Ovary (tissue), 9 donors: ENCODE results near the gene FMNL2. TPM values are rescaled to one million over a fixed set of nuclear protein-coding genes. Genes with fewer than 3 reads are reported as not detected.

Experiments used
- DNase-seq, 5 donors: peaks; one replicate each; pipeline ENCODE4 v3.0.0-alpha.2; 2019 to 2020
- H3K27ac ChIP-seq, 2 donors: fragments of 200-600 bp; one replicate each; pipeline versions ENCODE4 v1.5.1 to v1.8.0; 2019 to 2022
- H3K27me3 ChIP-seq: fragments of 200-600 bp; one replicate; pipeline ENCODE4 v1.8.0; 2022
- H3K36me3 ChIP-seq: fragments of 200-600 bp; sonication (generic); one replicate; pipeline ENCODE4 v1.5.1; 2019
- H3K4me1 ChIP-seq: one replicate; pipeline ENCODE4 v1.8.1; 2013; ENCODE audit warnings: mild to moderate bottlenecking, moderate library complexity; ENCODE audit not compliant: insufficient read depth
- H3K4me3 ChIP-seq: fragments of 200-600 bp; sonication (generic); one replicate; pipeline ENCODE4 v1.5.1; 2017
- H3K9me3 ChIP-seq, 2 donors: fragments of 200-600 bp in 1 of 2; sonication (generic) in 1 of 2; one replicate each; pipeline versions ENCODE4 v1.5.1 to v1.8.1; 2013 to 2019; ENCODE audit warnings: mild to moderate bottlenecking in 1 of 2, moderate library complexity in 1 of 2
- EP300 ChIP-seq: sonication (generic); formaldehyde crosslinking; IDR thresholded peaks from one replicate; pipeline ENCODE4 v1.6.1; 2017; ENCODE audit warnings: antibody characterized with exemption
- POLR2A ChIP-seq: fragments of 450-650 bp; IDR thresholded peaks from one replicate; pipeline ENCODE4 v1.6.1; 2017; ENCODE audit warnings: antibody characterized with exemption, mild to moderate bottlenecking, moderate library complexity
- WGBS, 3 donors: extraction: QIAGEN DNeasy Blood & Tissue Kit in 1 of 3; methylation state at CpG; one replicate each; pipeline versions ENCODE4 v1.1.5 to v1.1.7; 2013 to 2017; 5-methylcytosine and 5-hydroxymethylcytosine counted together
- intact Hi-C, 4 donors: fragments of 100-400 bp; cut with DNase I; formaldehyde crosslinking; loops; one replicate each; pipeline versions ENCODE4 v1.11.0 to v1.15.1; 2022 to 2023
- polyA plus RNA-seq, 2 donors: library from polyadenylated mRNA; stranded (reverse); fragments of 200-250 nt in 1 of 2; fragments of 350-450 nt in 1 of 2; fragmentation: Illumina TruSeq in 1 of 2; extraction: RNeasy Lipid Tissue Mini Kit (QIAGEN cat#74804) in 1 of 2; gene quantifications; one replicate each; pipeline ENCODE4 v1.2.3, GENCODE V29; 2013 to 2014
- total RNA-seq, 7 donors: library from RNA; depleted of rRNA in 2 of 7; stranded (reverse); fragments of >200 nt in 2 of 7; fragmentation: NEBNext Ultra II Directional in 3 of 7; extraction: Animal tissue kit (Norgen Biotek cat#: 25700) in 3 of 7; gene quantifications; one replicate each; pipeline versions ENCODE4 v1.1.0 to v1.2.4, GENCODE V29; 2016 to 2023
- TF ChIP-seq, protein P1 (sequence below), 3 donors: fragments of 450-650 bp in 2 of 3; fragments of 200-600 bp in 1 of 3; IDR thresholded peaks; one replicate each; pipeline versions ENCODE4 v1.5.1 to v1.8.0; 2016 to 2022; ENCODE audit warnings: antibody characterized with exemption in 3 of 3, mild to moderate bottlenecking in 1 of 3
- donor health status: DM: no; HTN: no; CAD: no; lungs with moderate emphysema.
- donor health status: DM: no; HTN: no; CAD: no.
- donor health status: Bipolar disorder and iron deficiency.
- donor health status: DM: yes; HTN: yes; CAD: no.
- donor health status: DM: no; HTN: no; CAD: no.
- donor health status: DM: yes; HTN: yes; CAD: no.

The FMNL2 gene
- total and polyA plus RNA-seq, 9 donors, result 30.3 to 89.1 (median 51.3) TPM

DNA sequence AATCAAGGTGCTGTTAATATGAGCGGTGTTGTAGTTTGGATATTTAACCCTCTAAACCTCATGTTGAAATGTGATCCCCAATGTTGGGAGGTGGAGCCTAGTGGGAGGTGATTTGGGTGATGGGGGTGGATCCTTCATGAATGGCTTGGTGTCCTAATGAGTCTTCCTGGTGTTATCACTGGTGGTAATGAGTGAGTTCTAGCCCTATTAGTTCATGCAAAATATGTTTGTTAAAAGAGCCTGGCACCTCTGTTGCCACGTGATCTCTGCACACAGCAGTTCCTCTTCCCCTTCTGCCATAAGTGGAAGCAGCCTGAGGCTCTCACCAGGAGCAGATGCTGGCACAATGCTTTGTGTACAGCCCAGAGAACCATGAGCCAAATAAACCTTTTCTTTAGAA, 158.4 kb downstream of the FMNL2 start:
- Histone ChIP-seq H3K9me3 (no peaks in the 10 kb centered on the region), H3K4me3 (no peak overlapping the region), H3K27me3 (no peaks in the 10 kb centered on the region), H3K4me1 (peaks cover 11% of the 10 kb centered on the region), H3K27ac (no peak overlapping the region), H3K36me3 (no peaks in the 10 kb centered on the region)
- no peak for DNase-seq
- intact Hi-C loops, result no loop called here
- 86 to 94% (median 87%) methylated on average over 2 of the region's 2 CpGs for WGBS, 3 donors
- TF ChIP-seq EP300, result no peak
- TF ChIP-seq, protein P1, sequence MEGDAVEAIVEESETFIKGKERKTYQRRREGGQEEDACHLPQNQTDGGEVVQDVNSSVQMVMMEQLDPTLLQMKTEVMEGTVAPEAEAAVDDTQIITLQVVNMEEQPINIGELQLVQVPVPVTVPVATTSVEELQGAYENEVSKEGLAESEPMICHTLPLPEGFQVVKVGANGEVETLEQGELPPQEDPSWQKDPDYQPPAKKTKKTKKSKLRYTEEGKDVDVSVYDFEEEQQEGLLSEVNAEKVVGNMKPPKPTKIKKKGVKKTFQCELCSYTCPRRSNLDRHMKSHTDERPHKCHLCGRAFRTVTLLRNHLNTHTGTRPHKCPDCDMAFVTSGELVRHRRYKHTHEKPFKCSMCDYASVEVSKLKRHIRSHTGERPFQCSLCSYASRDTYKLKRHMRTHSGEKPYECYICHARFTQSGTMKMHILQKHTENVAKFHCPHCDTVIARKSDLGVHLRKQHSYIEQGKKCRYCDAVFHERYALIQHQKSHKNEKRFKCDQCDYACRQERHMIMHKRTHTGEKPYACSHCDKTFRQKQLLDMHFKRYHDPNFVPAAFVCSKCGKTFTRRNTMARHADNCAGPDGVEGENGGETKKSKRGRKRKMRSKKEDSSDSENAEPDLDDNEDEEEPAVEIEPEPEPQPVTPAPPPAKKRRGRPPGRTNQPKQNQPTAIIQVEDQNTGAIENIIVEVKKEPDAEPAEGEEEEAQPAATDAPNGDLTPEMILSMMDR (IDR thresholded peaks at IDR 0.05), result no peak
- TF ChIP-seq POLR2A, result no peak

DNA sequence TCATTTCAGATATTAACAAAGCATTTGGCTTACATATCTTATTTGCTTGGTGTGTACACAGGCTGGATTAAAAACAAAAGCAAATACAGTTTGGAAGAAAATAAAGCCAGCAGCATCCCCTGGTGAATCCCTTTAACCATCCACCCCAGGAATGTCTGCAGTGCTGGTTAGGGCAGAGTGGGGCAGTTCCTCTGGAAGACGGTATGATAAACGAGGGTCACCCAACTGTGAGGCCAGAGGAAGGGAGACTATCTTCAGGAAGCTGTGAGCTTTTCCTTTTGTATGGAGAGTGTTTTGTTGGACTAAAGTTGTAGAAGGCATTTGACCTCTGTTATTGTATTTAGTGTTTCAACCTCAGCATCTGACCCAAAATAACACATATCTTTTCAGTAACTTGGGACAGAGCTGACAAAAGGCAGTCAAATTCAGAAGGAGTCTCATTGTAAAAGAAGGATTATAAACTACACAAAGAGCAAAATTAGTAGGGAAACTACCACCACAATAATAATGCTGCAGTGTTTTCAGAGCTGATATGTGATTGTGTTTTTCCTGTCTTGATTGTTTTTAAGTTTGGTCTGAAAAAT, 159.1 kb downstream of the FMNL2 start:
- Histone ChIP-seq H3K4me3 (no peak overlapping the region), H3K9me3 (no peaks in the 10 kb centered on the region), H3K4me1 (peaks cover 14% of the 10 kb centered on the region), H3K36me3 (no peaks in the 10 kb centered on the region), H3K27me3 (no peaks in the 10 kb centered on the region), H3K27ac (peak overlapping the region in 1 of 2 donors; percentile 12)
- TF ChIP-seq, protein P1 (IDR thresholded peaks at IDR 0.05), result no peak
- no peak for TF ChIP-seq POLR2A
- TF ChIP-seq EP300, result no peak
- WGBS, 3 donors, result 10 to 32% (median 25%) methylated on average over 2 of the region's 2 CpGs
- intact Hi-C loops, result no loop called here
- DNase-seq, result no peak

DNA sequence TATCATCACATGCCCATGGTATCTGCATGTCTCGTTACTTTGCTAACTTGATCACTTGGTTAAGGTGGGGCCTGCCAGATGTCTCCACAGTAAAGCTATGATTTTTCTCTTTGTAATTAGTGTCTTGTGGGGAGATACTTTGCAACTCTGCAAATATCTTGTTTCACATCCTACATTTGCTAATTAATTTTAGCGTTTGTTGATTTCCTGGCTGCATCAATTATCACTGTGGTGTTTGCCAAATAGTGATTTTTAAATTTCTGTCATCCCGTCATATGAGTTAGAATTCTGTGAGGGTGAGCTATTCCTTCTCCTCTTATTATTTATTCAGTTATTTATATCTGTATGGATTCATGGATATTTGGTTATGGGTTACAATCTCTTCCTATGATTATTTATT, 161.4 kb downstream of the FMNL2 start:
- H3K4me1 ChIP-seq, result peaks cover 22% of the 10 kb centered on the region
- intact Hi-C loops, result no loop called here
- 93 to 98% (median 94%) methylated on average over 3 of the region's 3 CpGs for WGBS, 3 donors

DNA sequence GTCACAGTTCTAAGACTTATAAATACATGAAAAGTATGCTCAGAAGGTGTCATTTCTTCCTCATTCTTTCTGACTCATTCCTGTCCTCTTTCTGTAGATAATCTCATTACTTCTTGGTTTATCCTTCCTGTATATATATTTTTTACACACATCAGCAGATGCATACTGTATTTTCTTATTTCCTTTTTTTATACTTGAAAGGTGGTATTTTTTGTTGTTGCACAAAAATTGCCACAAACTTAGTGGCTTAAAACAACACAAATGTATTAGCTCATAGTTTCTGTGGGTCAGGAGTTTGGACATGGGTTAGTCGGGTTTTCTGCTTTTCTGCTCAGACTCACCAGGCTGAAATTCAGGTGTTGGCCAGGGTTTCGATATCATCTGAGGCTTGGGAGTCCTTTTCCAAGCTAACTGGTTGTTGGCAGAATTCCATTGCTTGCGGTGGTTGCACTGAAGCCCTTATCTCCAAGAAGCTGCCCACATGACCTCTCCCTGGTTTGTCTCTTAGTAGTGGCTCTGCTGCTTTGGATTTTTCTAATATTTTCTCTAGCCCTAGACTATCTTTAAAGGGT, 162.6 kb downstream of the FMNL2 start:
- 45 to 52% (median 46%) methylated on average over 3 of the region's 3 CpGs for WGBS, 3 donors
- H3K9me3 ChIP-seq, result no peaks in the 10 kb centered on the region
- no peak overlapping the region for H3K4me3 ChIP-seq
- no peak overlapping the region for H3K27ac ChIP-seq
- peaks cover 19% of the 10 kb centered on the region for H3K4me1 ChIP-seq
- intact Hi-C loops, result no loop called here
- H3K36me3 ChIP-seq, result no peaks in the 10 kb centered on the region
- no peak for DNase-seq
- no peaks in the 10 kb centered on the region for H3K27me3 ChIP-seq
- TF ChIP-seq, protein P1 (IDR thresholded peaks at IDR 0.05), result no peak
- TF ChIP-seq EP300, result no peak
- no peak for TF ChIP-seq POLR2A

More for the DNA sequence above, 161.4 kb downstream of the FMNL2 start:
- no peaks in the 10 kb centered on the region for H3K27me3 ChIP-seq
- no peaks in the 10 kb centered on the region for H3K36me3 ChIP-seq
- DNase-seq, result no peak
- H3K27ac ChIP-seq, result no peak overlapping the region
- no peak for TF ChIP-seq POLR2A
- no peak for TF ChIP-seq EP300
- TF ChIP-seq, protein P1 (IDR thresholded peaks at IDR 0.05), result no peak
- no peak overlapping the region for H3K4me3 ChIP-seq
- no peaks in the 10 kb centered on the region for H3K9me3 ChIP-seq
